B cell (primary cell): ENCODE measurements around the gene STON2. TPM values are rescaled to one million over a fixed set of nuclear protein-coding genes. Genes with fewer than 3 reads are reported as not detected.

ENCODE experiments used
- ATAC-seq: fragments of 200-7000 bp; cut with Tn5 transposase; one replicate; pipeline ENCODE4 v1.10.0; 2021; ENCODE audit warnings: low read depth, mild to moderate bottlenecking, moderate number of reproducible peaks, moderate library complexity
- CTCF ChIA-PET: fragments of 350-600 bp; sonication (Branson Sonifier 250); formaldehyde crosslinking; loops from one replicate; lab custom pipeline; 2021; ENCODE audit warnings: antibody characterized with exemption, inconsistent platforms; lab: Charles Lee
- POLR2A ChIA-PET: fragments of 350-600 bp; sonication (Branson Sonifier 250); formaldehyde crosslinking; loops from one replicate; lab custom pipeline; 2021; ENCODE audit warnings: antibody characterized with exemption; lab: Charles Lee
- DNase-seq: peaks from one replicate; pipeline ENCODE4 v3.0.0; 2013
- H2AFZ ChIP-seq: 2 replicates; pipeline ENCODE4 v1.6.1; 2012; ENCODE audit warnings: mild to moderate bottlenecking, low read depth, low read length; ENCODE audit not compliant: insufficient read depth, poor library complexity, severe bottlenecking
- H3K27ac ChIP-seq, 2 donors: 1 replicate in 1 of 2; 2 replicates in 1 of 2; pipeline ENCODE4 v1.5.1; 2012 to 2013; ENCODE audit warnings: low read length in 2 of 2, mild to moderate bottlenecking in 2 of 2, moderate library complexity in 1 of 2
- H3K27me3 ChIP-seq, 4 experiments: fragments of 200-600 bp in 1 of 4; sonication (generic) in 1 of 4; replicated peaks in 1 of 4; 1 replicate in 2 of 4; 2 replicates in 2 of 4; pipeline versions ENCODE4 v1.6.1 to v1.7.0; 2013 to 2016; ENCODE audit warnings: low read length in 3 of 4, mild to moderate bottlenecking in 2 of 4, mixed read lengths in 1 of 4, moderate library complexity in 1 of 4; ENCODE audit not compliant: insufficient read depth in 4 of 4, control insufficient read depth in 3 of 4; ENCODE audit errors: control extremely low read depth in 1 of 4
- H3K36me3 ChIP-seq, 2 experiments: replicated peaks in 1 of 2; 1 replicate in 1 of 2; 2 replicates in 1 of 2; pipeline versions ENCODE4 v1.6.1 to v1.7.1; 2013; ENCODE audit warnings: low read length in 1 of 2; ENCODE audit not compliant: insufficient read depth in 2 of 2, control insufficient read depth in 1 of 2; ENCODE audit errors: control extremely low read depth in 1 of 2, extremely low read depth in 1 of 2
- H3K4me1 ChIP-seq, 2 donors: fragments of 200-600 bp in 1 of 2; sonication (generic) in 1 of 2; 1 replicate in 1 of 2; 2 replicates in 1 of 2; pipeline versions ENCODE4 v1.5.1 to v1.6.1; 2013 to 2017; ENCODE audit warnings: low read length in 2 of 2; ENCODE audit not compliant: control insufficient read depth in 2 of 2, insufficient read depth in 2 of 2
- H3K4me2 ChIP-seq: replicated peaks from 2 replicates; pipeline ENCODE3; 2012; ENCODE audit warnings: mild to moderate bottlenecking, low read depth, low read length; ENCODE audit not compliant: poor library complexity, severe bottlenecking
- H3K4me3 ChIP-seq, 5 experiments: fragments of 200-600 bp in 1 of 5; sonication (generic) in 1 of 5; 1 replicate in 3 of 5; 2 replicates in 2 of 5; pipeline versions ENCODE4 v1.5.1 to v1.7.0; 2011 to 2016; ENCODE audit warnings: low read length in 4 of 5, mild to moderate bottlenecking in 4 of 5, low read depth in 2 of 5, control low read depth in 1 of 5, moderate library complexity in 1 of 5; ENCODE audit not compliant: insufficient read depth in 1 of 5; ENCODE audit errors: control extremely low read depth in 1 of 5, extremely low read depth in 1 of 5
- H3K79me2 ChIP-seq: fragments of 200-600 bp; sonication (generic); one replicate; pipeline ENCODE4 v1.6.0; 2016; ENCODE audit warnings: low read length; ENCODE audit not compliant: control insufficient read depth, insufficient read depth
- H3K9ac ChIP-seq: fragments of 200-600 bp; sonication (generic); 2 replicates; pipeline ENCODE4 v1.6.1; 2017; ENCODE audit warnings: mild to moderate bottlenecking, low read length, moderate library complexity
- H3K9me3 ChIP-seq, 3 donors: one replicate each; pipeline versions ENCODE4 v1.6.1 to v1.7.1; 2013; ENCODE audit warnings: low read length in 2 of 3; ENCODE audit not compliant: control insufficient read depth in 2 of 3, insufficient read depth in 1 of 3; ENCODE audit errors: control extremely low read depth in 1 of 3
- H4K20me1 ChIP-seq: 2 replicates; pipeline ENCODE4 v1.6.0; 2012; ENCODE audit warnings: mild to moderate bottlenecking, low read length; ENCODE audit not compliant: insufficient read depth, control insufficient read depth, poor library complexity, severe bottlenecking
- H3K27ac Mint-ChIP-seq: one replicate; pipeline ENCODE4 v1.8.0; 2021; ENCODE audit warnings: mixed read lengths
- H3K27me3 Mint-ChIP-seq: one replicate; pipeline ENCODE4 v1.8.0; 2021; ENCODE audit warnings: mixed read lengths
- H3K4me1 Mint-ChIP-seq: one replicate; pipeline ENCODE4 v1.8.0; 2021; ENCODE audit warnings: mixed read lengths
- H3K4me3 Mint-ChIP-seq: one replicate; pipeline ENCODE4 v1.8.0; 2021; ENCODE audit warnings: mixed read lengths
- H3K9me3 Mint-ChIP-seq: one replicate; pipeline ENCODE4 v1.8.0; 2022; ENCODE audit warnings: mixed read lengths; ENCODE audit not compliant: insufficient read depth
- EZH2 ChIP-seq: IDR thresholded peaks from 2 replicates; pipeline ENCODE4 v1.6.1; 2012; ENCODE audit warnings: borderline replicate concordance, low read depth, mild to moderate bottlenecking, moderate library complexity, low read length; ENCODE audit not compliant: insufficient read depth, poor library complexity, severe bottlenecking
- WGBS: methylation state at CpG from one replicate; pipeline ENCODE4 v1.1.5; 2013; ENCODE audit warnings: missing lambda C conversion rate; ENCODE audit not compliant: insufficient coverage; 5-methylcytosine and 5-hydroxymethylcytosine counted together
- intact Hi-C: fragments of 100-400 bp; cut with micrococcal nuclease; formaldehyde crosslinking; loops from one replicate; pipeline ENCODE4 v1.10.0; 2022
- polyA plus RNA-seq: library from polyadenylated mRNA; depleted of rRNA; stranded (reverse); fragments of >200 nt; gene quantifications from 2 replicates; pipeline ENCODE4 v1.2.3, GENCODE V29; 2012
- total RNA-seq, 2 donors: library from RNA; stranded (reverse); fragments of 120-200 nt in 1 of 2; gene quantifications; 1 replicate in 1 of 2; 2 replicates in 1 of 2; pipeline versions ENCODE4 v1.2.3 to v1.2.4, GENCODE V29; 2013 to 2022
- TF ChIP-seq, protein P1 (sequence below): fragments of 200-600 bp; IDR thresholded peaks from one replicate; pipeline ENCODE4 v1.8.0; 2022; ENCODE audit warnings: antibody characterized with exemption, mild to moderate bottlenecking

Gene STON2
- total and polyA plus RNA-seq, 2 donors (not counting 1 experiment from before 2014, with no cell fraction given), result 0.03 TPM; not detected in 1

DNA sequence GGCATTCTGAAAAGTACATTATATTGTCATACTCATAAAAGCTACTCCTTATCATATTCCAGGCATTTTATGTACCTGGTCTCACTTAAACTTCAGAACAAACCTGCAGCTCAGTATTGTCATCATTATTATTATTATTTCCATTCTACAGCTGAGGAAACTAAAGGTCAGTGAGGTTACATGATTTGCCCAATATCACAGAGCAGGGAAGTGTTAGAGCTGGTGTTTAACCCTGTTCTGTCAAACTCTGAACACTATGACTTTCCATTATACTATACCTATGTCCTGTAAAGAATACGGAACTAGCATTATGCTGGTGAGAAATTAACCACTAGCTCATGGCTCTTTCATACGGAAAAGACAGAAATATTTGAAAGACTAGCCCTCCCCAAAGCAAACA, 56.4 kb downstream of the STON2 start:
- DNase-seq, result no peak
- TF ChIP-seq, protein P1, sequence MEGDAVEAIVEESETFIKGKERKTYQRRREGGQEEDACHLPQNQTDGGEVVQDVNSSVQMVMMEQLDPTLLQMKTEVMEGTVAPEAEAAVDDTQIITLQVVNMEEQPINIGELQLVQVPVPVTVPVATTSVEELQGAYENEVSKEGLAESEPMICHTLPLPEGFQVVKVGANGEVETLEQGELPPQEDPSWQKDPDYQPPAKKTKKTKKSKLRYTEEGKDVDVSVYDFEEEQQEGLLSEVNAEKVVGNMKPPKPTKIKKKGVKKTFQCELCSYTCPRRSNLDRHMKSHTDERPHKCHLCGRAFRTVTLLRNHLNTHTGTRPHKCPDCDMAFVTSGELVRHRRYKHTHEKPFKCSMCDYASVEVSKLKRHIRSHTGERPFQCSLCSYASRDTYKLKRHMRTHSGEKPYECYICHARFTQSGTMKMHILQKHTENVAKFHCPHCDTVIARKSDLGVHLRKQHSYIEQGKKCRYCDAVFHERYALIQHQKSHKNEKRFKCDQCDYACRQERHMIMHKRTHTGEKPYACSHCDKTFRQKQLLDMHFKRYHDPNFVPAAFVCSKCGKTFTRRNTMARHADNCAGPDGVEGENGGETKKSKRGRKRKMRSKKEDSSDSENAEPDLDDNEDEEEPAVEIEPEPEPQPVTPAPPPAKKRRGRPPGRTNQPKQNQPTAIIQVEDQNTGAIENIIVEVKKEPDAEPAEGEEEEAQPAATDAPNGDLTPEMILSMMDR, result no peak
- no peak for TF ChIP-seq EZH2
- Histone ChIP-seq H3K9ac (no peak overlapping the region), H2AFZ (no peak overlapping the region), H4K20me1 (no peaks in the 10 kb centered on the region), H3K4me3 (no peak overlapping the region), H3K79me2 (no peaks in the 10 kb centered on the region), H3K36me3 (no peaks in the 10 kb centered on the region), H3K4me1 (no peaks in the 10 kb centered on the region), H3K4me2 (no peak overlapping the region), H3K9me3 (no peaks in the 10 kb centered on the region), H3K27ac (no peak overlapping the region), H3K27me3 (peaks cover 0 to 2% (median 0%) of the 10 kb centered on the region in 4 experiments)
- Mint-ChIP-seq H3K4me3 (no peak overlapping the region), H3K4me1 (peaks cover 3% of the 10 kb centered on the region), H3K27ac (no peak overlapping the region), H3K9me3 (no peaks in the 10 kb centered on the region), H3K27me3 (peaks cover 20% of the 10 kb centered on the region)
- no peak for ATAC-seq
- POLR2A ChIA-PET, result no interaction called here
- CTCF ChIA-PET, result no interaction called here
- WGBS, result 90% methylated on average over 2 of the region's 2 CpGs
- intact Hi-C loops, result no loop called here

DNA sequence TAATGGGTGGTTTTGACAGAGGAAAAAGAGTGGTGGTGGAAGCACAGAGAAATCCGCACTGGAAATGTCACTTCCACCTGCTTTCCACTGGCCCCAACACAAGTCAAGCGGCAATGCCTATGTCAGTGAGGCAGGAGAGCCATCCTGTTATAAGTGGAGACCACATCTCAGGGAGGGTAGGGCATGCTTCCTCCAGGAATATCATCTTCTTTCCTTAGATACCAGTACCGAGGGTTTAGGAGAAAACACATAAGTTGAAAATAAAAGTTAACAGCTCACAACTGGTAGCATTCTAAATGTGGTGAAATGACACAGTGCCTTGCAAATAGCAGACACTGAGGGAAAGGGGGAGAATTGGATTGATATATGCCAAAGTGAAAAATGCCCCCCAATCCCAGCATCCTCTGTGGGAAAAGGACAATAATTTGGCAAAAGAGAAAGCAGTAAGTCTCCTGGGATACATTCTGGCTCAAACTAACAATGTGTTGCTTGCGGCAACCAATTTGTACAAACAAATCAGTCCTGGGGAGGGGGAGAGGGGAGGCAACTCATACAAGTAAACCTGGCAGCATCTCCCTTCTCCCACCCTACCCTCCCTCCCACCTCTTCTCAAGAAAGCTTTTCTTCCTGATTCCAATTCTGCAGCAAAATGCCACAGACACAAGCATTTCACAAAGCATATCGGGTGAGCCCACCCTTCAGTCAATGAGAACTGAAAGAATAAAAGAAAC, 57.1 kb downstream of the STON2 start:
- no peak overlapping the region for H3K9ac ChIP-seq
- H3K4me1 ChIP-seq, result no peaks in the 10 kb centered on the region
- ATAC-seq (no peak), DNase-seq (no peak)
- H3K4me1 Mint-ChIP-seq, result peaks cover under 1% of the 10 kb centered on the region
- intact Hi-C loops, result no loop called here
- H3K4me3 ChIP-seq, result no peak overlapping the region
- no peak overlapping the region for H3K4me2 ChIP-seq
- no peak overlapping the region for H3K27ac Mint-ChIP-seq
- peaks cover 19% of the 10 kb centered on the region for H3K27me3 Mint-ChIP-seq
- H3K9me3 Mint-ChIP-seq, result no peaks in the 10 kb centered on the region
- no peaks in the 10 kb centered on the region for H3K9me3 ChIP-seq
- no peaks in the 10 kb centered on the region for H3K36me3 ChIP-seq
- H3K4me3 Mint-ChIP-seq, result no peak overlapping the region
- no peaks in the 10 kb centered on the region for H4K20me1 ChIP-seq
- H2AFZ ChIP-seq, result no peak overlapping the region
- H3K79me2 ChIP-seq, result no peaks in the 10 kb centered on the region
- POLR2A ChIA-PET, result no interaction called here
- CTCF ChIA-PET, result no interaction called here
- TF ChIP-seq EZH2, result no peak
- TF ChIP-seq, protein P1, result no peak
- WGBS, result 100% methylated on average over 1 of the region's 5 CpGs
- H3K27ac ChIP-seq, result no peak overlapping the region
- H3K27me3 ChIP-seq, result peaks cover 0 to 2% (median 0%) of the 10 kb centered on the region in 4 experiments
